KMS-11 (cell line): ENCODE results near the gene TACC3.

Experiments
- H2AFZ ChIP-seq: fragments of 200-600 bp; sonication (generic); 2 replicates; pipeline ENCODE4 v1.6.1; 2016; ENCODE audit warnings: antibody characterized with exemption, mixed run types, low read depth
- H3K27ac ChIP-seq: fragments of 200-600 bp; sonication (generic); 2 replicates; pipeline ENCODE4 v1.6.1; 2016; ENCODE audit warnings: mild to moderate bottlenecking, mixed run types
- H3K27me3 ChIP-seq: fragments of 200-600 bp; sonication (generic); 2 replicates; pipeline ENCODE4 v1.6.1; 2017; ENCODE audit warnings: mild to moderate bottlenecking, low read depth, mixed run types, moderate library complexity; ENCODE audit not compliant: insufficient read depth
- H3K36me3 ChIP-seq: fragments of 200-600 bp; sonication (generic); 2 replicates; pipeline ENCODE4 v1.6.1; 2017; ENCODE audit warnings: mild to moderate bottlenecking, mixed run types; ENCODE audit not compliant: insufficient read depth
- H3K4me1 ChIP-seq: fragments of 200-600 bp; sonication (generic); 2 replicates; pipeline ENCODE4 v1.6.1; 2016; ENCODE audit warnings: mild to moderate bottlenecking, low read depth, mixed run types; ENCODE audit not compliant: poor library complexity, severe bottlenecking
- H3K4me2 ChIP-seq: fragments of 200-600 bp; sonication (generic); 2 replicates; pipeline ENCODE4 v1.7.0; 2016; ENCODE audit warnings: mild to moderate bottlenecking, mixed run types
- H3K4me3 ChIP-seq: fragments of 200-600 bp; sonication (generic); IDR thresholded peaks from 2 replicates; pipeline ENCODE4 v1.6.1; 2017; ENCODE audit warnings: low read depth, low read length, mixed read lengths; ENCODE audit not compliant: insufficient read depth
- H3K79me2 ChIP-seq: fragments of 200-600 bp; sonication (generic); 2 replicates; pipeline ENCODE4 v1.6.1; 2016; ENCODE audit warnings: low read depth, mixed run types; ENCODE audit not compliant: insufficient read depth
- H3K9ac ChIP-seq: fragments of 200-600 bp; sonication (generic); 2 replicates; pipeline ENCODE4 v1.6.1; 2016; ENCODE audit warnings: mild to moderate bottlenecking, mixed run types
- H4K20me1 ChIP-seq: fragments of 200-600 bp; sonication (generic); 2 replicates; pipeline ENCODE4 v1.6.1; 2016; ENCODE audit warnings: mild to moderate bottlenecking, mixed run types; ENCODE audit not compliant: insufficient read depth
- CTCF ChIP-seq: fragments of 200-600 bp; sonication (generic); conservative IDR thresholded peaks from 2 replicates; pipeline ENCODE4 v1.6.1; 2017; ENCODE audit warnings: low read depth, mild to moderate bottlenecking, antibody characterized with exemption, low read length, moderate library complexity, mixed read lengths

TACC3 gene

GRCh38 chr4:1686440-1687036 is 34.8 kb upstream of the TACC3 start:
- Histone ChIP-seq H3K9ac (no peak overlapping the region), H3K4me2 (no peak overlapping the region), H3K4me3 (no peak overlapping the region), H3K79me2 (no peaks in the 10 kb centered on the region), H4K20me1 (no peaks in the 10 kb centered on the region), H3K27ac (no peak overlapping the region), H3K27me3 (no peaks in the 10 kb centered on the region), H3K4me1 (no peaks in the 10 kb centered on the region), H3K36me3 (no peaks in the 10 kb centered on the region), H2AFZ (no peak overlapping the region)
- no peak for TF ChIP-seq CTCF

- Histone ChIP-seq H3K79me2 (no peaks in the 10 kb centered on the region), H3K36me3 (peaks cover 3% of the 10 kb centered on the region), H3K4me3 (no peak overlapping the region), H3K9ac (no peak overlapping the region), H3K4me2 (no peak overlapping the region), H3K27me3 (no peaks in the 10 kb centered on the region), H4K20me1 (no peaks in the 10 kb centered on the region), H3K4me1 (no peaks in the 10 kb centered on the region), H3K27ac (no peak overlapping the region), H2AFZ (no peak overlapping the region)
- TF ChIP-seq CTCF, result no peak
Measured at GRCh38 chr4:1690698-1691097, 30.6 kb upstream of the TACC3 start.

- no peak overlapping the region for H3K27ac ChIP-seq
- H3K9ac ChIP-seq, result no peak overlapping the region
- TF ChIP-seq CTCF, result no peak
- H3K36me3 ChIP-seq, result peaks cover 3% of the 10 kb centered on the region
- no peaks in the 10 kb centered on the region for H4K20me1 ChIP-seq
- no peak overlapping the region for H3K4me2 ChIP-seq
- no peak overlapping the region for H2AFZ ChIP-seq
- no peaks in the 10 kb centered on the region for H3K79me2 ChIP-seq
- H3K27me3 ChIP-seq, result no peaks in the 10 kb centered on the region
- H3K4me3 ChIP-seq, result no peak overlapping the region
- no peaks in the 10 kb centered on the region for H3K4me1 ChIP-seq
Measured at GRCh38 chr4:1691737-1692373, 29.5 kb upstream of the TACC3 start.

- TF ChIP-seq CTCF, result peak; percentile 89
- peaks cover 3% of the 10 kb centered on the region for H3K36me3 ChIP-seq
- H3K27ac ChIP-seq, result no peak overlapping the region
Measured at GRCh38 chr4:1693131-1693896, 28.0 kb upstream of the TACC3 start.

More at GRCh38 chr4:1693131-1693896, 28.0 kb upstream of the TACC3 start:
- Histone ChIP-seq H4K20me1 (no peaks in the 10 kb centered on the region), H2AFZ (no peak overlapping the region), H3K4me1 (no peaks in the 10 kb centered on the region), H3K4me2 (no peak overlapping the region), H3K9ac (no peak overlapping the region), H3K79me2 (no peaks in the 10 kb centered on the region), H3K4me3 (no peak overlapping the region), H3K27me3 (no peaks in the 10 kb centered on the region)
